ENCODE results near the gene AKAP12.
"Not testable (repeated sequence)": the region's sequence is repeated elsewhere in the genome, so short reads cannot be mapped to it uniquely, and the experiment has no call there.

AKAP12 gene

GRCh38 chr6:151330130-151330696 lies 90.4 kb downstream of the AKAP12 start:
- peak; percentile 91 for DNase-seq (ENCODE audit: low read depth)
- no peak overlapping the region for H3K4me3 ChIP-seq (ENCODE audit: low read length)
- peak overlapping the region; percentile 7 for H3K9ac ChIP-seq (ENCODE audit: low read length)

DNA sequence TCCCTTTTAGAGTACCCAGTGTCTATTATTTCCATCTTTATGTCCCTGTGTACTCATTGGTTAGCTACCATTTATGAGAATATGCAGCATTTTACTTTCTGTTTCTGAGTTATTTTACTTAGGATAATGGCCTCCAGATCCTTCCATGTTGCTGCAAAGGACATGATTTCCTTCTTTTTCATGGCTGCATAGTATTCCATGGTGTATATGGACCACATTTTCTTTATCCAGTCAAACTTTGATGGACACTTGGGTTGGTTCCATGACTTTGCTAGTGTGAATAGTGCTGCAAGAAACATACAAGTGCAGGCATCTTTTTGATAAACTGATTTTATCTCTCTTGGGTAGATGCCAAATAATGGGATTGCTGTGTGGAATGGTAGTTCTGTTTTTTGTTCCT lies 96.2 kb downstream of the AKAP12 start:
- no peak overlapping the region for H3K9ac ChIP-seq (ENCODE audit: low read length)
- peaks cover 8% of the 10 kb centered on the region for H3K36me3 ChIP-seq (ENCODE audit: control insufficient read depth, insufficient read depth, low read length, severe bottlenecking)
- H3K27me3 ChIP-seq (replicated peaks; ENCODE audit: control insufficient read depth, insufficient read depth, low read length): no peaks in the 10 kb centered on the region
- no peak overlapping the region for H3K4me3 ChIP-seq (ENCODE audit: low read length)
- no peak for DNase-seq (ENCODE audit: low read depth)
- H3K9me3 ChIP-seq (ENCODE audit: control insufficient read depth, low read length): no peaks in the 10 kb centered on the region
- H3K4me1 ChIP-seq (ENCODE audit: control insufficient read depth, insufficient read depth, low read length): peaks cover 3% of the 10 kb centered on the region

More at GRCh38 chr6:151330130-151330696, 90.4 kb downstream of the AKAP12 start:
- no peaks in the 10 kb centered on the region for H3K27me3 ChIP-seq (replicated peaks; ENCODE audit: control insufficient read depth, insufficient read depth, low read length)
- H3K36me3 ChIP-seq (ENCODE audit: control insufficient read depth, insufficient read depth, low read length, severe bottlenecking): no peaks in the 10 kb centered on the region
- no peaks in the 10 kb centered on the region for H3K9me3 ChIP-seq (ENCODE audit: control insufficient read depth, low read length)
- peaks cover 19% of the 10 kb centered on the region for H3K4me1 ChIP-seq (ENCODE audit: control insufficient read depth, insufficient read depth, low read length)

- H3K4me1 ChIP-seq (ENCODE audit: control insufficient read depth, insufficient read depth, low read length): no peaks in the 10 kb centered on the region
- DNase-seq (ENCODE audit: low read depth): no peak
- no peak overlapping the region for H3K9ac ChIP-seq (ENCODE audit: low read length)
- H3K36me3 ChIP-seq (ENCODE audit: control insufficient read depth, insufficient read depth, low read length, severe bottlenecking): peaks cover 8% of the 10 kb centered on the region
- H3K4me3 ChIP-seq (ENCODE audit: low read length): no peak overlapping the region
- no peaks in the 10 kb centered on the region for H3K27me3 ChIP-seq (replicated peaks; ENCODE audit: control insufficient read depth, insufficient read depth, low read length)
- H3K9me3 ChIP-seq (ENCODE audit: control insufficient read depth, low read length): no peaks in the 10 kb centered on the region
Observed at GRCh38 chr6:151338651-151339200, 99.0 kb downstream of the AKAP12 start.

DNA sequence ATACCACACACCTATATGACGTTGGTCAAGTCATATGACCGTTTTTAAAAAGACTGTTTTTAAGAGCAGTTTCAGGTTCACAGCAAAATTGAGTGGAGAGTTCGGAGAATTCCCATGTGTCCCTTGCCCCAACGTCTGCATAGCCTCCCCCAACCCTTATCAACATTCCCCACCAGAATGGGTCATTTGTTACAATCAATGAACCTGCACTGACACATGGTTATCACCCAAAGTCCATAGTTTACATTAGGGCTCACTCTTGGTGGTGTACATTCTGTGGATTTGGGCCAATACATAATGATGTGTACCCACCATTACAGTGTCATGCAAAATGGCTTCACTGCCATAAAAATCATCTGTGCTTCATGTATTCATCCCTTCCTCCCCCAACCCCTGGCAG lies 99.6 kb downstream of the AKAP12 start:
- H3K36me3 ChIP-seq (ENCODE audit: control insufficient read depth, insufficient read depth, low read length, severe bottlenecking): peaks cover 8% of the 10 kb centered on the region

GRCh38 chr6:151340219-151340978 lies 100.6 kb downstream of the AKAP12 start:
- DNase-seq (ENCODE audit: low read depth): peak; percentile 40
- Histone ChIP-seq H3K36me3 (ENCODE audit: control insufficient read depth, insufficient read depth, low read length, severe bottlenecking) (peaks cover 8% of the 10 kb centered on the region), H3K4me3 (ENCODE audit: low read length) (no peak overlapping the region)

More for the DNA sequence above, 99.6 kb downstream of the AKAP12 start:
- no peak for DNase-seq (ENCODE audit: low read depth)
- H3K9ac ChIP-seq (ENCODE audit: low read length): no peak overlapping the region
- H3K4me3 ChIP-seq (ENCODE audit: low read length): no peak overlapping the region
- H3K27me3 ChIP-seq (replicated peaks; ENCODE audit: control insufficient read depth, insufficient read depth, low read length): no peaks in the 10 kb centered on the region
- H3K4me1 ChIP-seq (ENCODE audit: control insufficient read depth, insufficient read depth, low read length): no peaks in the 10 kb centered on the region
- H3K9me3 ChIP-seq (ENCODE audit: control insufficient read depth, low read length): no peaks in the 10 kb centered on the region

GRCh38 chr6:151341476-151342195 lies 101.9 kb downstream of the AKAP12 start:
- Histone ChIP-seq H3K9ac (ENCODE audit: low read length) (no peak overlapping the region), H3K4me1 (ENCODE audit: control insufficient read depth, insufficient read depth, low read length) (no peaks in the 10 kb centered on the region), H3K36me3 (ENCODE audit: control insufficient read depth, insufficient read depth, low read length, severe bottlenecking) (peaks cover 8% of the 10 kb centered on the region), H3K27me3 (replicated peaks; ENCODE audit: control insufficient read depth, insufficient read depth, low read length) (no peaks in the 10 kb centered on the region), H3K9me3 (ENCODE audit: control insufficient read depth, low read length) (no peaks in the 10 kb centered on the region), H3K4me3 (ENCODE audit: low read length) (no peak overlapping the region)
- DNase-seq (ENCODE audit: low read depth): no peak

More at GRCh38 chr6:151340219-151340978, 100.6 kb downstream of the AKAP12 start:
- H3K9ac ChIP-seq (ENCODE audit: low read length): no peak overlapping the region
- H3K4me1 ChIP-seq (ENCODE audit: control insufficient read depth, insufficient read depth, low read length): no peaks in the 10 kb centered on the region
- no peaks in the 10 kb centered on the region for H3K27me3 ChIP-seq (replicated peaks; ENCODE audit: control insufficient read depth, insufficient read depth, low read length)
- no peaks in the 10 kb centered on the region for H3K9me3 ChIP-seq (ENCODE audit: control insufficient read depth, low read length)

DNA sequence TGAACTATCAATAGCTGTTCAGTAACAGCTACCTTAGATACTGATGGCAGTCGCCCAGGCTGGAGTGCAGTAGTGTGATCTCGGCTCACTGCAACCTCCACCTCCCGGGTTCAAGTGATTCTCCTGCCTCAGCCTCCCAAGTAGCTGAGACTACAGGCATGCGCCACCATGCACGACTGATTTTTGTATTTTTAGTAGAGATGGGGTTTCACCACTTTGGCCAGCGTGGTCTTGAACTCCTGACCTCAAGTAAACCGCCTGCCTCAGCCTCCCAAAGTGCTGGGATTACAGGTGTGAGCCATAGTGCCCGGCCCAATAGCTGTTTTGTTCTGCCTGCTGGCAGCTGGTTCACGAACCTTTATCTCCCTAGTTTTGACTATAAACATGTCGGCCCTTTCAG lies 103.0 kb downstream of the AKAP12 start:
- H3K4me3 ChIP-seq (ENCODE audit: low read length); H3K36me3 ChIP-seq (ENCODE audit: control insufficient read depth, insufficient read depth, low read length, severe bottlenecking); H3K9me3 ChIP-seq (ENCODE audit: control insufficient read depth, low read length); H3K9ac ChIP-seq (ENCODE audit: low read length); H3K27me3 ChIP-seq (replicated peaks; ENCODE audit: control insufficient read depth, insufficient read depth, low read length); DNase-seq (ENCODE audit: low read depth); H3K4me1 ChIP-seq (ENCODE audit: control insufficient read depth, insufficient read depth, low read length): not testable (repeated sequence)

- no peak overlapping the region for H3K9ac ChIP-seq (ENCODE audit: low read length)
- no peaks in the 10 kb centered on the region for H3K9me3 ChIP-seq (ENCODE audit: control insufficient read depth, low read length)
- no peaks in the 10 kb centered on the region for H3K27me3 ChIP-seq (replicated peaks; ENCODE audit: control insufficient read depth, insufficient read depth, low read length)
- H3K36me3 ChIP-seq (ENCODE audit: control insufficient read depth, insufficient read depth, low read length, severe bottlenecking): peaks cover 51% of the 10 kb centered on the region
- no peaks in the 10 kb centered on the region for H3K4me1 ChIP-seq (ENCODE audit: control insufficient read depth, insufficient read depth, low read length)
- DNase-seq (ENCODE audit: low read depth): no peak
- no peak overlapping the region for H3K4me3 ChIP-seq (ENCODE audit: low read length)
Observed at GRCh38 chr6:151349651-151350270, 110.0 kb downstream of the AKAP12 start.

DNA sequence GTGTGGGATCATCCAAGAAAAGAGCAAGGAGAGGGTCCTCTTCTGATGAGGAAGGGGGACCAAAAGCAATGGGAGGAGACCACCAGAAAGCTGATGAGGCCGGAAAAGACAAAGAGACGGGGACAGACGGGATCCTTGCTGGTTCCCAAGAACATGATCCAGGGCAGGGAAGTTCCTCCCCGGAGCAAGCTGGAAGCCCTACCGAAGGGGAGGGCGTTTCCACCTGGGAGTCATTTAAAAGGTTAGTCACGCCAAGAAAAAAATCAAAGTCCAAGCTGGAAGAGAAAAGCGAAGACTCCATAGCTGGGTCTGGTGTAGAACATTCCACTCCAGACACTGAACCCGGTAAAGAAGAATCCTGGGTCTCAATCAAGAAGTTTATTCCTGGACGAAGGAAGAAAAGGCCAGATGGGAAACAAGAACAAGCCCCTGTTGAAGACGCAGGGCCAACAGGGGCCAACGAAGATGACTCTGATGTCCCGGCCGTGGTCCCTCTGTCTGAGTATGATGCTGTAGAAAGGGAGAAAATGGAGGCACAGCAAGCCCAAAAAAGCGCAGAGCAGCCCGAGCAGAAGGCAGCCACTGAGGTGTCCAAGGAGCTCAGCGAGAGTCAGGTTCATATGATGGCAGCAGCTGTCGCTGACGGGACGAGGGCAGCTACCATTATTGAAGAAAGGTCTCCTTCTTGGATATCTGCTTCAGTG lies 110.8 kb downstream of the AKAP12 start:
- no peak for DNase-seq (ENCODE audit: low read depth)
- H3K9me3 ChIP-seq (ENCODE audit: control insufficient read depth, low read length): no peaks in the 10 kb centered on the region
- peaks cover 53% of the 10 kb centered on the region for H3K36me3 ChIP-seq (ENCODE audit: control insufficient read depth, insufficient read depth, low read length, severe bottlenecking)
- H3K4me3 ChIP-seq (ENCODE audit: low read length): no peak overlapping the region
- H3K27me3 ChIP-seq (replicated peaks; ENCODE audit: control insufficient read depth, insufficient read depth, low read length): no peaks in the 10 kb centered on the region
- no peak overlapping the region for H3K9ac ChIP-seq (ENCODE audit: low read length)
- no peaks in the 10 kb centered on the region for H3K4me1 ChIP-seq (ENCODE audit: control insufficient read depth, insufficient read depth, low read length)

DNA sequence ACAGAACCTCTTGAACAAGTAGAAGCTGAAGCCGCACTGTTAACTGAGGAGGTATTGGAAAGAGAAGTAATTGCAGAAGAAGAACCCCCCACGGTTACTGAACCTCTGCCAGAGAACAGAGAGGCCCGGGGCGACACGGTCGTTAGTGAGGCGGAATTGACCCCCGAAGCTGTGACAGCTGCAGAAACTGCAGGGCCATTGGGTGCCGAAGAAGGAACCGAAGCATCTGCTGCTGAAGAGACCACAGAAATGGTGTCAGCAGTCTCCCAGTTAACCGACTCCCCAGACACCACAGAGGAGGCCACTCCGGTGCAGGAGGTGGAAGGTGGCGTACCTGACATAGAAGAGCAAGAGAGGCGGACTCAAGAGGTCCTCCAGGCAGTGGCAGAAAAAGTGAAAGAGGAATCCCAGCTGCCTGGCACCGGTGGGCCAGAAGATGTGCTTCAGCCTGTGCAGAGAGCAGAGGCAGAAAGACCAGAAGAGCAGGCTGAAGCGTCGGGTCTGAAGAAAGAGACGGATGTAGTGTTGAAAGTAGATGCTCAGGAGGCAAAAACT lies 111.5 kb downstream of the AKAP12 start:
- Histone ChIP-seq H3K9me3 (ENCODE audit: control insufficient read depth, low read length) (no peaks in the 10 kb centered on the region), H3K9ac (ENCODE audit: low read length) (no peak overlapping the region), H3K4me3 (ENCODE audit: low read length) (no peak overlapping the region), H3K4me1 (ENCODE audit: control insufficient read depth, insufficient read depth, low read length) (peaks cover 2% of the 10 kb centered on the region), H3K27me3 (replicated peaks; ENCODE audit: control insufficient read depth, insufficient read depth, low read length) (no peaks in the 10 kb centered on the region), H3K36me3 (ENCODE audit: control insufficient read depth, insufficient read depth, low read length, severe bottlenecking) (peaks cover 59% of the 10 kb centered on the region)
- DNase-seq (ENCODE audit: low read depth): no peak

Measured in adipocyte (in vitro differentiated cells).